HEK293T (cell line): ENCODE results near the gene RGS11.

Source experiments
- ARNT ChIP-seq: fragments of 450-650 bp; IDR thresholded peaks from 2 replicates; pipeline ENCODE4 v1.6.1; 2017; ENCODE audit warnings: mild to moderate bottlenecking
- BHLHE40 ChIP-seq: fragments of 450-650 bp; IDR thresholded peaks from 2 replicates; pipeline ENCODE4 v1.6.1; 2016; ENCODE audit warnings: mild to moderate bottlenecking, moderate library complexity, borderline replicate concordance
- CTBP1 ChIP-seq: fragments of 450-650 bp; IDR thresholded peaks from 2 replicates; pipeline ENCODE4 v1.6.1; 2016; ENCODE audit warnings: borderline replicate concordance
- ELF4 ChIP-seq: fragments of 450-650 bp; IDR thresholded peaks from 2 replicates; pipeline ENCODE4 v1.6.1; 2017; ENCODE audit warnings: antibody characterized with exemption
- FOXA1 ChIP-seq: fragments of 450-650 bp; IDR thresholded peaks from 2 replicates; pipeline ENCODE4 v1.6.1; 2016; ENCODE audit warnings: mild to moderate bottlenecking
- FOXK2 ChIP-seq: fragments of 450-650 bp; IDR thresholded peaks from 2 replicates; pipeline ENCODE4 v1.6.1; 2016; ENCODE audit warnings: mild to moderate bottlenecking
- FOXM1 ChIP-seq: fragments of 450-650 bp; IDR thresholded peaks from 2 replicates; pipeline ENCODE4 v1.6.1; 2017; ENCODE audit warnings: mild to moderate bottlenecking, borderline replicate concordance
- HDGF ChIP-seq: fragments of 450-650 bp; IDR thresholded peaks from 2 replicates; pipeline ENCODE4 v1.6.1; 2017; ENCODE audit warnings: antibody characterized with exemption, borderline replicate concordance
- LEF1 ChIP-seq: fragments of 450-650 bp; IDR thresholded peaks from 2 replicates; pipeline ENCODE4 v1.6.1; 2017; ENCODE audit warnings: mild to moderate bottlenecking, borderline replicate concordance
- SP1 ChIP-seq: fragments of 450-650 bp; IDR thresholded peaks from 2 replicates; pipeline ENCODE4 v1.6.1; 2017
- SUZ12 ChIP-seq: fragments of 450-650 bp; IDR thresholded peaks from 2 replicates; pipeline ENCODE4 v1.6.1; 2016; ENCODE audit warnings: mild to moderate bottlenecking
- TARDBP ChIP-seq: fragments of 450-650 bp; IDR thresholded peaks from 2 replicates; pipeline ENCODE4 v1.6.1; 2016
- ZNF384 ChIP-seq: fragments of 450-650 bp; IDR thresholded peaks from 2 replicates; pipeline ENCODE4 v1.6.1; 2016
- TF ChIP-seq, protein P1 (sequence below): fragments of 450-650 bp; IDR thresholded peaks from 2 replicates; pipeline ENCODE4 v1.6.1; 2016

DNA sequence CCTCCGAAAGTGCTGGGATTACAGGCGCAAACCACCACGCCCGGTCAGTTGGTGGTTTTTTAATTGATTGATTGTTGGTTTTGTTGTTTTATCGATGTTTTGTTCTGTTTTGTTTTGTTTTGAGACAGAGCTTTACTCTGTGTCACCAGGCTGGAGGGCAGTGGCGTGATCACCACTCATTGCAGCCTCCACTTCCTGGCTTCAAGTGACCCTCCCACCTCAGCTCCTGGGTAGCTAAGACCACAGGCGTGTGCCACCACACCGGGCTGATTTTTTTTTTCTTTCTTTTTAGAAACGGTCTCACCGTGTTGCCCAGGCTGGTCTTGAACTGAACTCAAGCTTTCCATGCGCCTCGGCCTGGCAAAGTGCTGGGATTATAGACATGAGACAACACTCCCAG is 28.7 kb downstream of the RGS11 start:
- TF ChIP-seq SP1 (no peak), CTBP1 (no peak), SUZ12 (no peak), ARNT (no peak), ZNF384 (no peak), HDGF (no peak), BHLHE40 (no peak), FOXA1 (no peak), TARDBP (no peak), FOXK2 (no peak), ELF4 (no peak), LEF1 (no peak), FOXM1 (no peak)
- TF ChIP-seq, protein P1, sequence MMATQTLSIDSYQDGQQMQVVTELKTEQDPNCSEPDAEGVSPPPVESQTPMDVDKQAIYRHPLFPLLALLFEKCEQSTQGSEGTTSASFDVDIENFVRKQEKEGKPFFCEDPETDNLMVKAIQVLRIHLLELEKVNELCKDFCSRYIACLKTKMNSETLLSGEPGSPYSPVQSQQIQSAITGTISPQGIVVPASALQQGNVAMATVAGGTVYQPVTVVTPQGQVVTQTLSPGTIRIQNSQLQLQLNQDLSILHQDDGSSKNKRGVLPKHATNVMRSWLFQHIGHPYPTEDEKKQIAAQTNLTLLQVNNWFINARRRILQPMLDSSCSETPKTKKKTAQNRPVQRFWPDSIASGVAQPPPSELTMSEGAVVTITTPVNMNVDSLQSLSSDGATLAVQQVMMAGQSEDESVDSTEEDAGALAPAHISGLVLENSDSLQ: no peak
